ENCODE results near the gene IQCH. TPM values are rescaled to one million over a fixed set of nuclear protein-coding genes. Genes with fewer than 3 reads are reported as not detected.

Gene IQCH
- total and polyA plus RNA-seq, 2 donors (not counting 1 experiment from before 2014, with no cell fraction given) = 1.7 to 5.0 TPM

DNA sequence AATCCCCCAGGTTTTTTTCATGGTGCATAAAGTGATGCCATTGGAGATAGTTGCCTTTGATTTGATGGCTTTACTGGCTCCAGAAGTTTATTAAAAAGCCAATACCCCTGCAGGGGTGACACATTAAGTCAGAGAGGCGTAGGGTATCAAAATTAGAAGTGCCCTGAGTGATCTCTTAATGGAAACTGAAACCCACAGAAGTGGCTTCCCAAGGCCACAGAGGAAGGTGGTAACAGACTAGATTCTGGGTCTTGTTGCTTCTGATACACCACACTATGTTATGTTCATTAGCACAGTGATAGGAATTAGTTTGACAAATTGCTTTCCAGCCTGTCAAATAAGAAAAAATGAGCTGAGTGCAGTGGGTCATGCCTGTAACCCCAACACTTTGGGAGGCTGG lies 112.3 kb downstream of the IQCH start:
- Histone ChIP-seq H4K20me1 (ENCODE audit: control insufficient read depth, extremely low read depth, insufficient read depth, low read length) (no peaks in the 10 kb centered on the region), H3K4me3 (replicated peaks in 1 of 4; ENCODE audit: control extremely low read depth in 1 of 4, insufficient read depth in 1 of 4, low read depth in 3 of 4, low read length in 4 of 4) (no peak overlapping the region), H3K9ac (ENCODE audit: insufficient read depth, low read length) (no peak overlapping the region), H3K36me3 (ENCODE audit: control insufficient read depth, insufficient read depth, low read length) (no peaks in the 10 kb centered on the region), H3K9me3 (ENCODE audit: control insufficient read depth, insufficient read depth, low read depth, low read length) (no peaks in the 10 kb centered on the region), H3K4me1 (ENCODE audit: control insufficient read depth, extremely low read depth, insufficient read depth, low read length) (no peaks in the 10 kb centered on the region), H3K4me2 (ENCODE audit: extremely low read depth, insufficient read depth, low read length) (no peak overlapping the region), H3K27ac (ENCODE audit: insufficient read depth, low read length) (no peak overlapping the region), H2AFZ (ENCODE audit: low read length) (no peak overlapping the region), H3K27me3 (ENCODE audit: control insufficient read depth, insufficient read depth, low read length) (no peaks in the 10 kb centered on the region), H3K79me2 (ENCODE audit: control insufficient read depth, insufficient read depth, low read length) (no peaks in the 10 kb centered on the region)
- TF ChIP-seq, protein P1, sequence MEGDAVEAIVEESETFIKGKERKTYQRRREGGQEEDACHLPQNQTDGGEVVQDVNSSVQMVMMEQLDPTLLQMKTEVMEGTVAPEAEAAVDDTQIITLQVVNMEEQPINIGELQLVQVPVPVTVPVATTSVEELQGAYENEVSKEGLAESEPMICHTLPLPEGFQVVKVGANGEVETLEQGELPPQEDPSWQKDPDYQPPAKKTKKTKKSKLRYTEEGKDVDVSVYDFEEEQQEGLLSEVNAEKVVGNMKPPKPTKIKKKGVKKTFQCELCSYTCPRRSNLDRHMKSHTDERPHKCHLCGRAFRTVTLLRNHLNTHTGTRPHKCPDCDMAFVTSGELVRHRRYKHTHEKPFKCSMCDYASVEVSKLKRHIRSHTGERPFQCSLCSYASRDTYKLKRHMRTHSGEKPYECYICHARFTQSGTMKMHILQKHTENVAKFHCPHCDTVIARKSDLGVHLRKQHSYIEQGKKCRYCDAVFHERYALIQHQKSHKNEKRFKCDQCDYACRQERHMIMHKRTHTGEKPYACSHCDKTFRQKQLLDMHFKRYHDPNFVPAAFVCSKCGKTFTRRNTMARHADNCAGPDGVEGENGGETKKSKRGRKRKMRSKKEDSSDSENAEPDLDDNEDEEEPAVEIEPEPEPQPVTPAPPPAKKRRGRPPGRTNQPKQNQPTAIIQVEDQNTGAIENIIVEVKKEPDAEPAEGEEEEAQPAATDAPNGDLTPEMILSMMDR (conservative IDR thresholded peaks at IDR 0.05 in 1 of 2, IDR thresholded peaks at IDR 0.05 in 1 of 2; ENCODE audit: low read depth in 1 of 2, low read length in 2 of 2) = no peak
- TF ChIP-seq EZH2 (IDR thresholded peaks at IDR 0.05; ENCODE audit: low read length, missing control alignments) = no peak
- DNase-seq (ENCODE audit: low read depth in 2 of 2) = no peak

DNA sequence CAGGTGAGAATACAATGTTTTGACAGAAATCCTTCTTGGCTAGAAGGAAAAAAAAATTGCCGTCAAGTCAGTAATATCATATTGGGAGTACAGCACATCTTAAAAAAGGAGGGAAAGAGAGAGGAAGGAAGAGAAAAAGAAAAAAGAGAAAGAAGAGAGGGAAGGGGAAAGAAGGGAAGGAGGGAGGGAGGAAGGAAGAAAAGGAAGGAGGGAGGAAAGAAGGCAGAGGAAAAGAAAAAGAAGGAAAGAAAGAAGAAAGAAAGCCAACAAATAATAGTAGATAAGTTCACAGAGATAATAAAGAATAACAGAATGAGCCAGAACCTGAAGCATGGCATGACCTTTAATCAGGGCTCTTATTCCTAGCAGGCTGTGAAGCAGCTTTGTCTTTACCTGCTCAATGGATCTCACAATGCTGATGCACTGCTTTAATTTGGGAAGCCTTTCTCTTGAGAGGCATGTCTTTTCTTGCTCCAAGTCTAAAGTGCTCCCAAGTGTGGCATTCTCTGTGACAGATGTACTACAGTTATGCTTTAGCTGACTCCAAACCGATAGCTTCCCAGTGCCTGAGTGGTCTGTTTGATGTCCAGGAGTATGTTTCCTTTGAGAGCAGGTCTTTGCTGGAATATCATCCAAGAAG lies 114.9 kb downstream of the IQCH start:
- Histone ChIP-seq H3K36me3 (ENCODE audit: control insufficient read depth, insufficient read depth, low read length) (no peaks in the 10 kb centered on the region), H3K4me1 (ENCODE audit: control insufficient read depth, extremely low read depth, insufficient read depth, low read length) (no peaks in the 10 kb centered on the region), H3K79me2 (ENCODE audit: control insufficient read depth, insufficient read depth, low read length) (no peaks in the 10 kb centered on the region), H4K20me1 (ENCODE audit: control insufficient read depth, extremely low read depth, insufficient read depth, low read length) (no peaks in the 10 kb centered on the region), H2AFZ (ENCODE audit: low read length) (no peak overlapping the region), H3K9ac (ENCODE audit: insufficient read depth, low read length) (no peak overlapping the region), H3K27ac (ENCODE audit: insufficient read depth, low read length) (no peak overlapping the region), H3K4me3 (replicated peaks in 1 of 4; ENCODE audit: control extremely low read depth in 1 of 4, insufficient read depth in 1 of 4, low read depth in 3 of 4, low read length in 4 of 4) (no peak overlapping the region), H3K4me2 (ENCODE audit: extremely low read depth, insufficient read depth, low read length) (no peak overlapping the region), H3K9me3 (ENCODE audit: control insufficient read depth, insufficient read depth, low read depth, low read length) (no peaks in the 10 kb centered on the region), H3K27me3 (ENCODE audit: control insufficient read depth, insufficient read depth, low read length) (no peaks in the 10 kb centered on the region)
- DNase-seq (ENCODE audit: low read depth in 2 of 2) = no peak
- TF ChIP-seq, protein P1 (conservative IDR thresholded peaks at IDR 0.05 in 1 of 2, IDR thresholded peaks at IDR 0.05 in 1 of 2; ENCODE audit: low read depth in 1 of 2, low read length in 2 of 2) = no peak
- no peak for TF ChIP-seq EZH2 (IDR thresholded peaks at IDR 0.05; ENCODE audit: low read length, missing control alignments)

DNA sequence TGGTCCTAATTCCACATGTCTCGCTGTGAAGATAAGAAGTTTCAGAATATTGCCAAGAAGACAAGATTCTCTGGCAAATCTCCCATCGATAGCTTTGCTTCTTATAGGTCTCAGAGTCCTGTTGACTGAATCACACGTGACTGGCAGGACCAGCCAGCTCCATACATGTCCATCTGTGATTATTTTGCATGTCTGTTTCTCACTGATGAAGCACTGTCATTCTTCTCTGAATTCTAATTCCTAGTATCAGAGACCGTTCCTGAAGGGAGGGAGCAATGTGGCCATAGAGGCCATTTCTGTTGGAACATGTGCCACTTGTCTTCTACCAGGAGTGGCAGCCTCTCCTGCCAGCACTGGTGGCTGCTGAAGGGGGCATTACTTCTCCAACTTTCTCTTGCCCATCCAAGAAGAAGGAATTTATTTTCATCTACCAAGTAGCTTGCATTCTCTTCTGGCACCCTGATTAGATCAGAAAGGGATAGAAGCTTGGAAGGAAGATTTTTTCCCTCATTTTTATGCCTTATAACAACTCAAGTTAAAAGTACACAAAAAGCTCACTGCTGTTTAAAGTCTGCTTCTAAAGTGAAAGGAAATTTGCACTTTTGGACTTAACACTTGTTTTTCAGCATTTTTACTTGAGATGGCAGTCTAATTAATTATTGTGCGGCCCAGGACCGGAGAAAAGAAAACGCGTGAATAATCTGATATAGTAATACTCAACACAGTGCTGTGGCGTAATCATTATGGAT lies 115.8 kb downstream of the IQCH start:
- Histone ChIP-seq H3K79me2 (ENCODE audit: control insufficient read depth, insufficient read depth, low read length) (no peaks in the 10 kb centered on the region), H3K4me3 (replicated peaks in 1 of 4; ENCODE audit: control extremely low read depth in 1 of 4, insufficient read depth in 1 of 4, low read depth in 3 of 4, low read length in 4 of 4) (no peak overlapping the region), H3K27me3 (ENCODE audit: control insufficient read depth, insufficient read depth, low read length) (no peaks in the 10 kb centered on the region), H2AFZ (ENCODE audit: low read length) (no peak overlapping the region), H3K9me3 (ENCODE audit: control insufficient read depth, insufficient read depth, low read depth, low read length) (no peaks in the 10 kb centered on the region), H3K4me1 (ENCODE audit: control insufficient read depth, extremely low read depth, insufficient read depth, low read length) (no peaks in the 10 kb centered on the region), H3K36me3 (ENCODE audit: control insufficient read depth, insufficient read depth, low read length) (no peaks in the 10 kb centered on the region), H3K9ac (ENCODE audit: insufficient read depth, low read length) (no peak overlapping the region), H3K27ac (ENCODE audit: insufficient read depth, low read length) (no peak overlapping the region), H3K4me2 (ENCODE audit: extremely low read depth, insufficient read depth, low read length) (no peak overlapping the region), H4K20me1 (ENCODE audit: control insufficient read depth, extremely low read depth, insufficient read depth, low read length) (no peaks in the 10 kb centered on the region)
- no peak for DNase-seq (ENCODE audit: low read depth in 2 of 2)
- TF ChIP-seq EZH2 (IDR thresholded peaks at IDR 0.05; ENCODE audit: low read length, missing control alignments) = no peak
- TF ChIP-seq, protein P1 (conservative IDR thresholded peaks at IDR 0.05 in 1 of 2, IDR thresholded peaks at IDR 0.05 in 1 of 2; ENCODE audit: low read depth in 1 of 2, low read length in 2 of 2) = no peak
